Measurements from ENCODE around the gene TSC22D3. TPM values are rescaled to one million over a fixed set of nuclear protein-coding genes. Genes with fewer than 3 reads are reported as not detected.

TSC22D3 gene
- total and polyA plus RNA-seq, 7 experiments from 2014 or later, result 44.2 to 1,917 (median 383) TPM

- CTCF ChIA-PET, result no interaction called here
- DNase-seq (no peak), ATAC-seq (no peak)
- no peak overlapping the region for H3K4me3 Mint-ChIP-seq
- no peak overlapping the region for H3K27ac Mint-ChIP-seq
- Histone ChIP-seq H3K27ac (ENCODE audit: low read depth, low read length) (no peak overlapping the region), H3K9me3 (ENCODE audit: control insufficient read depth in 2 of 3, low read length in 3 of 3) (no peaks in the 10 kb centered on the region), H3K36me3 (ENCODE audit: control insufficient read depth in 2 of 3, insufficient read depth in 3 of 3, low read length in 3 of 3) (no peaks in the 10 kb centered on the region), H3K4me1 (ENCODE audit: control insufficient read depth in 2 of 2, insufficient read depth in 2 of 2, low read length in 2 of 2) (no peaks in the 10 kb centered on the region), H3K4me3 (ENCODE audit: low read length) (no peak overlapping the region), H3K27me3 (ENCODE audit: control insufficient read depth in 2 of 2, insufficient read depth in 2 of 2, low read length in 2 of 2) (no peaks in the 10 kb centered on the region)
- intact Hi-C loops (cut with micrococcal nuclease), result no loop called here
- POLR2A ChIA-PET, result interaction anchor here (0.9 kb wide), 1 partner anchor 12 kb away, joined by 3 read pairs; no protein-coding TSS in a partner anchor
- H3K9me3 Mint-ChIP-seq, result no peaks in the 10 kb centered on the region
- peaks cover 0 to 3% (median 0%) of the 10 kb centered on the region in 5 donors for H3K36me3 Mint-ChIP-seq
- no peaks in the 10 kb centered on the region for H3K27me3 Mint-ChIP-seq
- peaks cover 0 to 14% (median 4%) of the 10 kb centered on the region in 7 donors for H3K4me1 Mint-ChIP-seq
These were observed 45.9 kb downstream of the TSC22D3 start for GRCh38 chrX:107729558-107730297.

DNA sequence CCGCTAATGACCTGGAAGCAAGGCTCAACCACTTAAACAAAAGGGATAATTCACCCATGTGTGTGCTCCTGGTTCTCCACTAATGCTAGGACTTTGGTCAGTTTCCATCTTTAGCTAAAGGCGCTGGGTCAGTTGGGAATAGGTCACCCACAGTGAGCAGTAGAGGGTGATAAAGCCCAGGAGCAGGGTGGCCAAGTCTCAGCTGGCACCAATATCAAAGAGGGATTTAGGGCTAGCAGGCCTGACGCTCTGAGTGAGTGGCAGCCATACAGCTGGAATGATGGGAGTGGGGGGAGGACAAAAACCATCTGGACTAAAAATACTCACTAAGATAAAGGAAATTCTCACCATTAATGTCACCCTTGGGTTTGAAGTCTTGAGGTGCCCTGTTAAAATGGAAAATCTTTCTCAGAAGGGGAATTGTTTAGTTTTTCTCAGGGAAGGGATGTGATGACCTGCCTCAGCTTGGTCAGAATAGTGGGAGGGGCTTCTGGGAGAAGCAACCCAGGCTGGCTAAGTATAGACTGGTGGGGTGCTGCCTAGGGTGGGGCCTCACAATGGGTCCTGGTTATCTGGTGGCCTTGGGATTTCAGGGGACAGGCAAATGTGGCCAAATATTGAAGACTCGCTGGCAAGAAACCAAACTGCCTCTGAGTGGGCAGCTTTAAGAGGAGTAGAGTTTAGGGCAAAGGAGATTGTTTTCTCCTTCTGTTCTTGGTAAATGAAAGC, 47.1 kb downstream of the TSC22D3 start:
- no peaks in the 10 kb centered on the region for H3K36me3 ChIP-seq (ENCODE audit: control insufficient read depth in 2 of 3, insufficient read depth in 3 of 3, low read length in 3 of 3)
- intact Hi-C loops (cut with micrococcal nuclease), result no loop called here
- peaks cover 0 to 2% (median 0%) of the 10 kb centered on the region in 5 donors for H3K36me3 Mint-ChIP-seq
- H3K27ac Mint-ChIP-seq, result no peak overlapping the region
- DNase-seq (no peak), ATAC-seq (no peak)
- no peak overlapping the region for H3K27ac ChIP-seq (ENCODE audit: low read depth, low read length)
- ChIA-PET POLR2A (interaction anchor here (0.9 kb wide), 1 partner anchor 11 kb away, joined by 3 read pairs; no protein-coding TSS in a partner anchor), CTCF (interaction anchor here (1.2 kb wide), 1 partner anchor 71 kb away, joined by 3 read pairs; no protein-coding TSS in a partner anchor)
- no peak overlapping the region for H3K4me3 ChIP-seq (ENCODE audit: low read length)
- no peak overlapping the region for H3K4me3 Mint-ChIP-seq
- no peaks in the 10 kb centered on the region for H3K9me3 ChIP-seq (ENCODE audit: control insufficient read depth in 2 of 3, low read length in 3 of 3)
- H3K27me3 ChIP-seq (ENCODE audit: control insufficient read depth in 2 of 2, insufficient read depth in 2 of 2, low read length in 2 of 2), result no peaks in the 10 kb centered on the region
- H3K4me1 Mint-ChIP-seq, result peaks cover 0 to 10% (median 4%) of the 10 kb centered on the region in 7 donors
- no peaks in the 10 kb centered on the region for H3K4me1 ChIP-seq (ENCODE audit: control insufficient read depth in 2 of 2, insufficient read depth in 2 of 2, low read length in 2 of 2)
- no peaks in the 10 kb centered on the region for H3K9me3 Mint-ChIP-seq
- H3K27me3 Mint-ChIP-seq, result no peaks in the 10 kb centered on the region

- no peak overlapping the region for H3K27ac Mint-ChIP-seq
- POLR2A ChIA-PET, result interaction anchor here (0.9 to 1.2 kb wide), 2 partner anchors 16 to 54 kb away, joined by 3 to 4 read pairs; no protein-coding TSS in a partner anchor
- intact Hi-C loops (cut with micrococcal nuclease), result no loop called here
These were observed 48.6 kb downstream of the TSC22D3 start for GRCh38 chrX:107726816-107727534.

DNA sequence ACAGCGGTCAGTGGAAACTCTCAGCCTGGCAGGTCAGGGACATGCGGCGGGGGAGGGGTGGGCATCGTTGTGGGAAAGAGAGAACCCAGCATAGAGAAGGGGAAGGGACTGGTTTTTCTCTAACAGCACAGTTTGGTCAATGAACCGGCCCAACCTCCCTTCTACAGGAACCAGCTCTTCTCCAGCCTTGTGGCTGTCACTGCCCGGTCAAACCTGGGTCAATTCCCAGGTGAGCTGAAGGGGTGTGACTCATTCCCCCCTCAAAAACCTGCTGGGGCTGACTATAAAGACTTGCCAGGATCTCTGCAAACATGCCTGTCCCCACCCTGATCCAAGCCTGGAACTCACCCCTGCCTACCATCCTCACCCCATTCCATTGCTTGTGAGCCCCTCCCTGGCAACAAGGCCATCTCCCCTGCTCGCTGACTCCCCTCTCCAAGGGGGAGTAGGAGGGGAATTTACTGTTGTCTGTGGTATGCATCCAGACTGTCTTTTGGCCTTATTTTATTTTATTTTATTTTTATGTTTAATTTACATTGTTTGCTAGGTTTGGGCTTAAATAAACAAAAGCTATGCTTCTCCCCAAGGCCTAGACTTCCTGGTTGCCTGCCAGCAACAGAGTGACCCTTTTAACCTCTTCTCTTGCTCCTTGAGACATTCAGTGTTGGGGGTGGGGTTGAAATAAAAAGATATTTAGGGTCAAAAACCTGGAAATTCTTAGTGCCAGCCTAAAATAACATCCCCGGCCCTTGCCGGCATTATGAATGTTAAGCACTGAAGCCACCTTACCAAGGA, 49.6 kb downstream of the TSC22D3 start:
- no peaks in the 10 kb centered on the region for H3K27me3 ChIP-seq (ENCODE audit: control insufficient read depth in 2 of 2, insufficient read depth in 2 of 2, low read length in 2 of 2)
- no peaks in the 10 kb centered on the region for H3K36me3 Mint-ChIP-seq
- H3K9me3 Mint-ChIP-seq, result no peaks in the 10 kb centered on the region
- H3K36me3 ChIP-seq (ENCODE audit: control insufficient read depth in 2 of 3, insufficient read depth in 3 of 3, low read length in 3 of 3), result no peaks in the 10 kb centered on the region
- peaks cover 0 to 8% (median 4%) of the 10 kb centered on the region in 7 donors for H3K4me1 Mint-ChIP-seq
- intact Hi-C loops (cut with micrococcal nuclease), result no loop called here
- H3K4me3 ChIP-seq (ENCODE audit: low read length), result no peak overlapping the region
- H3K4me3 Mint-ChIP-seq, result no peak overlapping the region
- no peak for DNase-seq
- no peaks in the 10 kb centered on the region for H3K27me3 Mint-ChIP-seq
- ChIA-PET CTCF (interaction anchor here (1.1 kb wide), 1 partner anchor 65 kb away, joined by 5 read pairs; no protein-coding TSS in a partner anchor), POLR2A (interaction anchor here (1.2 kb wide), 1 partner anchor 53 kb away, joined by 4 read pairs; no protein-coding TSS in a partner anchor)
- H3K9me3 ChIP-seq (ENCODE audit: control insufficient read depth in 2 of 3, low read length in 3 of 3), result no peaks in the 10 kb centered on the region
- no peaks in the 10 kb centered on the region for H3K4me1 ChIP-seq (ENCODE audit: control insufficient read depth in 2 of 2, insufficient read depth in 2 of 2, low read length in 2 of 2)
- H3K27ac ChIP-seq (ENCODE audit: low read depth, low read length), result no peak overlapping the region
- no peak overlapping the region for H3K27ac Mint-ChIP-seq
- no peak for ATAC-seq

More at GRCh38 chrX:107726816-107727534, 48.6 kb downstream of the TSC22D3 start:
- H3K27me3 Mint-ChIP-seq, result no peaks in the 10 kb centered on the region
- DNase-seq (no peak), ATAC-seq (no peak)
- CTCF ChIA-PET, result interaction anchor here (1.1 kb wide), 1 partner anchor 66 kb away, joined by 5 read pairs; no protein-coding TSS in a partner anchor
- Histone ChIP-seq H3K27ac (ENCODE audit: low read depth, low read length) (no peak overlapping the region), H3K4me1 (ENCODE audit: control insufficient read depth in 2 of 2, insufficient read depth in 2 of 2, low read length in 2 of 2) (no peaks in the 10 kb centered on the region), H3K4me3 (ENCODE audit: low read length) (no peak overlapping the region), H3K36me3 (ENCODE audit: control insufficient read depth in 2 of 3, insufficient read depth in 3 of 3, low read length in 3 of 3) (no peaks in the 10 kb centered on the region), H3K9me3 (ENCODE audit: control insufficient read depth in 2 of 3, low read length in 3 of 3) (no peaks in the 10 kb centered on the region), H3K27me3 (ENCODE audit: control insufficient read depth in 2 of 2, insufficient read depth in 2 of 2, low read length in 2 of 2) (no peaks in the 10 kb centered on the region)
- H3K36me3 Mint-ChIP-seq, result no peaks in the 10 kb centered on the region
- peaks cover 0 to 6% (median under 1%) of the 10 kb centered on the region in 7 donors for H3K4me1 Mint-ChIP-seq
- H3K4me3 Mint-ChIP-seq, result no peak overlapping the region
- H3K9me3 Mint-ChIP-seq, result no peaks in the 10 kb centered on the region

DNA sequence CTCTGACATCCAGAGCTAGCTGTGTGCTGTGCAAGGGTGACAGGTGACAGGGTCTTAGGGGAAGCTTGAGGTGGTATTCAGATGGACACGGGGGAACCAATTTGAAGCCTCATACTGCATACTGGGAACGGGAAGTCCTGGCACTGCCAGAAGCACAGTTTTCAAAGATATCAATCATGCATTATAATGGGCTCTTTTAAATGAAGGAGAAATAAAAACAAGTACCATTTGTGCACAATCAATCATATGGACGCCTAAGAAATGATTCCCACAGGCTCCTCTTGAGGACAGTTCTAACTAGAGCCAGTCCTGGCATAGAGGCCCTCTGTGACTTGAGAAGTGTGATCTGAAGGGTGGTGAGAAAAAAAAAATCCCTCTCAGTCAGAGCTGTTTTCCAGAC, 50.9 kb downstream of the TSC22D3 start:
- Mint-ChIP-seq H3K4me3 (no peak overlapping the region), H3K9me3 (no peaks in the 10 kb centered on the region), H3K27me3 (no peaks in the 10 kb centered on the region), H3K4me1 (peaks cover 0 to 10% (median 4%) of the 10 kb centered on the region in 7 donors), H3K36me3 (no peaks in the 10 kb centered on the region), H3K27ac (no peak overlapping the region)
- Histone ChIP-seq H3K27ac (ENCODE audit: low read depth, low read length) (no peak overlapping the region), H3K9me3 (ENCODE audit: control insufficient read depth in 2 of 3, low read length in 3 of 3) (no peaks in the 10 kb centered on the region), H3K36me3 (ENCODE audit: control insufficient read depth in 2 of 3, insufficient read depth in 3 of 3, low read length in 3 of 3) (no peaks in the 10 kb centered on the region), H3K4me1 (ENCODE audit: control insufficient read depth in 2 of 2, insufficient read depth in 2 of 2, low read length in 2 of 2) (no peaks in the 10 kb centered on the region), H3K27me3 (ENCODE audit: control insufficient read depth in 2 of 2, insufficient read depth in 2 of 2, low read length in 2 of 2) (no peaks in the 10 kb centered on the region), H3K4me3 (ENCODE audit: low read length) (no peak overlapping the region)
- ChIA-PET POLR2A (interaction anchor here (0.6 to 0.8 kb wide), 2 partner anchors 40 to 58 kb away, joined by 3 read pairs; no protein-coding TSS in a partner anchor), CTCF (interaction anchor here (0.6 to 0.9 kb wide), 2 partner anchors 52 to 64 kb away, joined by 3 read pairs; no protein-coding TSS in a partner anchor)
- ATAC-seq (no peak), DNase-seq (no peak)
- intact Hi-C loops (cut with micrococcal nuclease), result no loop called here

DNA sequence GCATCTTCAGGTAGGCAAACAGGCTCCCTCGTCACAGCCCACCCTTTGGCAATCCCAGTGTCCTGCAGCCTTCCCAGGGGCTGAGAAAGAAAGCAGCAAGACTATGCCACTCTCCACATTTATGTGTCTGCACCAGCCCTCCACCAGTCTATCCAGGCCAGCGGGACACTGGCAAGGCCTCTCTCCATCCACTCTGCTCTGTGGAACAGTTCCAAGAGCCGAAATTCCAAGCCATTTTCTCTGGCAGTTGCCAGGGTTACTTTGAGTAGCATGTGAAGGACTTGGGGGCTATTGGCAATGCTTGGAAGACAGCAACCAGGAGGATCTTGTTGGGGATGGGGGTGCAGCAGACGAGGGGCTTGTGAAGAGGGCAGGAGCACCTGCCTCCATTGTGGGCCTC, 52.1 kb downstream of the TSC22D3 start:
- Histone ChIP-seq H3K27me3 (ENCODE audit: control insufficient read depth in 2 of 2, insufficient read depth in 2 of 2, low read length in 2 of 2) (no peaks in the 10 kb centered on the region), H3K27ac (ENCODE audit: low read depth, low read length) (no peak overlapping the region), H3K4me1 (ENCODE audit: control insufficient read depth in 2 of 2, insufficient read depth in 2 of 2, low read length in 2 of 2) (no peaks in the 10 kb centered on the region), H3K36me3 (ENCODE audit: control insufficient read depth in 2 of 3, insufficient read depth in 3 of 3, low read length in 3 of 3) (no peaks in the 10 kb centered on the region), H3K9me3 (ENCODE audit: control insufficient read depth in 2 of 3, low read length in 3 of 3) (no peaks in the 10 kb centered on the region), H3K4me3 (ENCODE audit: low read length) (no peak overlapping the region)
- no peak overlapping the region for H3K4me3 Mint-ChIP-seq
- H3K9me3 Mint-ChIP-seq, result no peaks in the 10 kb centered on the region
- no peaks in the 10 kb centered on the region for H3K36me3 Mint-ChIP-seq
- DNase-seq (no peak), ATAC-seq (no peak)
- intact Hi-C loops (cut with micrococcal nuclease), result no loop called here
- ChIA-PET CTCF (no interaction called here), POLR2A (interaction anchor here (0.7 to 1.0 kb wide), 2 partner anchors 17 to 53 kb away, joined by 3 read pairs; no protein-coding TSS in a partner anchor)
- H3K4me1 Mint-ChIP-seq, result peaks cover 0 to 16% (median 8%) of the 10 kb centered on the region in 7 donors
- no peaks in the 10 kb centered on the region for H3K27me3 Mint-ChIP-seq
- peak overlapping the region in 2 of 9 donors; percentile 24 to 49 for H3K27ac Mint-ChIP-seq
